Ishikawa (cell line): Measurements from ENCODE around the gene MYMX.

Source experiments
- CEBPB ChIP-seq: IDR thresholded peaks from 2 replicates; pipeline ENCODE4 v1.6.1; 2012
- CREB1 ChIP-seq: IDR thresholded peaks from 2 replicates; pipeline ENCODE4 v1.6.1; 2012; ENCODE audit warnings: low read depth
- EGR1 ChIP-seq: IDR thresholded peaks from 2 replicates; pipeline ENCODE4 v1.6.1; 2012
- EP300 ChIP-seq: IDR thresholded peaks from 2 replicates; pipeline ENCODE4 v1.6.1; 2012; ENCODE audit warnings: borderline replicate concordance
- TCF12 ChIP-seq: IDR thresholded peaks from 2 replicates; pipeline ENCODE4 v1.6.1; 2012; ENCODE audit warnings: low read depth
- YY1 ChIP-seq: IDR thresholded peaks from 2 replicates; pipeline ENCODE4 v1.6.1; 2012; ENCODE audit warnings: low read depth
- ZBTB7A ChIP-seq: IDR thresholded peaks from 2 replicates; pipeline ENCODE4 v1.6.1; 2012; ENCODE audit warnings: low read depth
- TF ChIP-seq, protein P1 (sequence below): IDR thresholded peaks from 2 replicates; pipeline ENCODE4 v1.6.1; 2012

DNA sequence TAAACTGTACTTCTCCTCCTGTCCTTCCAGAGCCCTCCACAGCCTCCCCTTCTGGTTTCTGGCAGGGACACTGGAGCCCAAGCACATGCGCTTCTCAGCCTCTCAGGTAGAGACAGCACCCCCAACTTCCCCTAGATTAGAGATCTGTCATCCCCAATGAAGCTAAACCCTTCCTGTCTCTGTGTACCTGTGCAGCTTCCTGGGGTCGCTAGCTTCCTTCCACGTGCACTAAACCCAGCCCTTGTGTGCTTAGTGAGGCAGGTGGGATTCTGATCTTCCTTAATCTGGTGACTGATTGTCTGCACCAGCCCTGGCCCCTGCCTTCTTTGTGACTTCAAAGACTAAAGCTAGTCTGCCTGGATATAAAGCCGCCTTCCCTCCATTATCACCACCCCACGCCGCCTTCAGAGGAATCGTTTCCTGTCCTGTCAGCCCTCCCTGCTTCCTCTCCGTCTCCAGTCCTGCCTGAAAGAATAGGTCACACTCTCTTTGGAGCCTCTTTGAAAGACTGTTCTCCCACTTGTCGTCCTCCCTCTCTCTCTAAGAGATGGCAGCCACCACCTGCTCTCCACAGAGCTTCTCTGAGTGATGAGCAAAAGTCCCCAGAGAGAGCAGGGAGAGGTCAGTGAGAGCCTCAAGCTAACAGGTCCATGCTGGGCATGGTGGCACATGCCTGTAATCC lies 30.6 kb upstream of the MYMX start:
- TF ChIP-seq TCF12 (no peak), EGR1 (no peak), EP300 (no peak), CEBPB (no peak), ZBTB7A (no peak), CREB1 (no peak), YY1 (no peak)
- TF ChIP-seq, protein P1, sequence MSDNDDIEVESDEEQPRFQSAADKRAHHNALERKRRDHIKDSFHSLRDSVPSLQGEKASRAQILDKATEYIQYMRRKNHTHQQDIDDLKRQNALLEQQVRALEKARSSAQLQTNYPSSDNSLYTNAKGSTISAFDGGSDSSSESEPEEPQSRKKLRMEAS, result no peak
